ENCODE measurements around the gene IL37. TPM values are rescaled to one million over a fixed set of nuclear protein-coding genes. Genes with fewer than 3 reads are reported as not detected.

Gene IL37
- total RNA-seq, 1 donor from 2014 or later: not detected

DNA sequence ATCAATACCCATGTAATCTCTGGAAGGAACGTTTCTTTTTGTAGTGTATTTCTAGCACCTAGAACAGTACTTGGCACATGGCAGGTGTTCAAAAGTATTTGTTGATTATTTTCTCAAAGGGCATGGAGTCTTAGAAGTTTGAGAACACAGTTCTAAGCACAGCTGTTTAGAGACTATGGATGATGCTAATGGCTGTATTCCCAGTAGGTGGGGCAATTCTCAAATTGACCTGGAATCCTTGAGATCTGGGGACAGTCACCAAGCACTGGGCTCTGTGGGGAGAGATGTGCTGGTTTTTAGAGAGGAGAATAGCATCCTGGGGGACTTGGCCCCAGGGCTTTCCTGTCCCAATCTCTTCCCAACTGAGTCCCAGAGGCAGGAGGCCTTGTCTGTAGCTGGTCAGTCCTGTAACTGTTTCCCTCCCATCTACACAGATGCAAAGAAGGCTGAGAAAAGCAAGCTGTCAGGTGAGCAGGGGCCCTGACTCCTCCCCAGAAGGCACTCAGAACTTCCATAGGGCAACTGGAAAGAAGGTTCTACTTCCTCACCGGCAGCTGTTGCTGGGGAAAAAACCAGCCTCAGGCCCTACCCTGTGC, 49.4 kb downstream of the IL37 start:
- DNase-seq: no peak

DNA sequence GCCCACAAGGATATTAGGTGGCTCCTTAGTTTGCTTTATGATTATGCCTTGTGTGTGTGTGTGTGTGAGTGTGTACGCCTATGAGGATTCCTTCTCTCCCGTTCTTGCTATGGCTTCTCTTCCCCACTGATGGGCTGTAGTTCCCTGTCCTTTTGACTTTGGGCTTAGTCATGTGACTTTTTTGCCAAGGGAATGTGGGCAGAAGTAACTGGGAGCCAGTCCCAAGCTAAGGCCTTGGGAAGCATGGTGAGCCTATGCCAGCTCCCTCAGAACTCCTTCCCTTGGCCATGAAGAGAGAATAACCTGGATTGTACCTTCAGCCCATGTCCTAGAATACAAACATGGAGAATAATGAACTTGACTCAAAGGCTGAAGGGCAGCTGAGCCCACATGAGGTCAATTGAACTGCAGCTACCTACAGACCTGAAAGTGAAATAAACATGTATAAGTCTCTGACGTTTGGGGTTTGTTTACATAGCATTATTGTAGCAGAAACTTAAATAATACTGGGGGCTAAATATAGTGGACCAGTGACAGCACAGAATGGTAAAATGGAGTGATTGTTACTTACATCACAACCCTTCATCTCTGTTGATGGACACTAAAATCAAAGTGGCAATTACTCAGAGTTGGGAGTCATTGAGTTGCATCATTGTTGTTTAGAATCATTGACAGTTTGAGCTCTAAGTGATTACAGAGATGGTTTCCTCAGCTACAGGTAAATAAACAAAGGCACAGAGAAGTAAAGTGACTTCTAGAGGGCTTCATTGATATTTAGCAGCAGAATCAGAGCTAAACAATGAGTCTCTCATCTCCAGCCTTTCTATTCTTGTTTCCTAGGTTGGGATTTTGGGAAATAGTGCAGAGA, 51.6 kb downstream of the IL37 start:
- DNase-seq: no peak

DNA sequence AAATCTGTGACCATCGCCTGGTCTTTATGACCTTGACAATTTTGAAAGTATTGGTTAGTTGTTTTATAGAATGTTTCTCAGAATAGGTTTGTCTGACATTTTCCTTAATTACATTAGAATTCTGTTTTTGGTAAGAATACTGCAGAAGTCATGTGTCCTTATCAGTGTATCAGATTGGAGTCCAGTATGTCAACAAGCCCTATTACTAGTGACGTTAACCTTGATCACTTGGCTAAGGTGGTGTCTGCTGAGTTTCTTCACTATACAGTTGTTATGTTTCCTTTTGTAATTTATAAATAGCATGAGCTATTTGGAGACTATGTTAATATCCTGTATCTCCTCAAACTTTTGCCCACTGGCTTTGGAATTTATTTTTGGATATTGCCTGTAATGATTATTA, 56.1 kb downstream of the IL37 start:
- DNase-seq: no peak

Other genes starting within 250 kb of the IL37 start
- gene NT5DC4, start 190.1 kb upstream of the IL37 start, total RNA-seq: not detected
- 2.2 TPM for gene CKAP2L, start 146.6 kb upstream of the IL37 start, total RNA-seq
- gene IL1A, start 126.7 kb upstream of the IL37 start, total RNA-seq: not detected
- gene IL1B, start 74.4 kb upstream of the IL37 start, total RNA-seq: 0.78 TPM
- gene IL36G, start 66.8 kb downstream of the IL37 start, total RNA-seq: not detected
- not detected for gene IL36A, start 94.3 kb downstream of the IL37 start, total RNA-seq
- gene IL36B, start 141.7 kb downstream of the IL37 start, total RNA-seq: not detected
- not detected for gene IL36RN, start 148.0 kb downstream of the IL37 start, total RNA-seq
- gene IL1F10, start 156.8 kb downstream of the IL37 start, total RNA-seq: not detected
- gene IL1RN, start 216.4 kb downstream of the IL37 start, total RNA-seq: not detected

All from occipital lobe (tissue), 2 donors.